Stimulated activated CD4-positive, alpha-beta T cell treated with anti-CD3 and anti-CD28 coated beads, TNF-alpha, amount 100 ng/mL, for 4 hours (primary cell): ENCODE measurements around the gene TRAF3IP3.

Experiments
- DNase-seq, 3 experiments: peaks; one replicate each; pipeline ENCODE4 v3.0.0-alpha.2; 2020; ENCODE audit warnings: low read depth in 3 of 3

The TRAF3IP3 gene

DNA sequence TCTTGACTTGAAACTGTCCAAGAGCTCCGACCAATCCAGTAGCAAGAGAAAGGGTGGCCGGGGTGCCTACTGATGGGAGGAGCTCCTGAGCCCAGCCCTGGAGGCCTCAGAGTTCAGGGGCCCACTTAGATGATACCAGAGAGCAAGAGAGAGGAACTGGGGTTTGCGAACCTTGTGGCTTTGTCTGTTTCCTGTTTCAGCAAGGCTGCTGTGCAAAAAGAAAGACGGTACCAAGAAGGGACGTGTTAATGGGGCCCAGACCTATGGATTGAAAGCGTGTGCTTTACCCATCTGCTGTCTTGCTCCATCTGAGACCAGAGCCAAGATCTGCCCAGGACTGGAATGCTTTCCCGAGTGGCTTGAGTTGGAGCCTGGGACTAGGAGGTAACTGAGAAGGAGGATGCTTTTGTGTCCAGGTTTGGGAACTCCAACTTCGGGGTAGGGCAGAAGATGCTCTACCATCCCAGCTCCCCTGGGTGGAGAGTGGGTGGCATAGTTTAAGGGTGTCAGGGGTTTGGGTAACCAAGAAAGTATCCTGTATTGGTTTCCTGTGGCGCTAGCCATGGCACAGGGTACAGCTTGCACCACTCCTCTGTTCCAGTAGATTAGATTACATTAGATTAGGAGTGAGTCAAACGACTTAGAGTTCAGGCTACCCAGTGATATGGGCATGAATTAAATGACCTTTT, at the start of gene TRAF3IP3:
TRAF3IP3 (plus strand) TSS at position 128 of the 689 bp plus-strand sequence. CDS start 3,987 bp downstream, outside the sequence.
- DNase-seq: peak in 2 of 3 experiments; percentile 41 to 52

- no peak for DNase-seq
Observed at GRCh38 chr1:209706622-209707021, 49.2 kb upstream of the TRAF3IP3 start.

DNA sequence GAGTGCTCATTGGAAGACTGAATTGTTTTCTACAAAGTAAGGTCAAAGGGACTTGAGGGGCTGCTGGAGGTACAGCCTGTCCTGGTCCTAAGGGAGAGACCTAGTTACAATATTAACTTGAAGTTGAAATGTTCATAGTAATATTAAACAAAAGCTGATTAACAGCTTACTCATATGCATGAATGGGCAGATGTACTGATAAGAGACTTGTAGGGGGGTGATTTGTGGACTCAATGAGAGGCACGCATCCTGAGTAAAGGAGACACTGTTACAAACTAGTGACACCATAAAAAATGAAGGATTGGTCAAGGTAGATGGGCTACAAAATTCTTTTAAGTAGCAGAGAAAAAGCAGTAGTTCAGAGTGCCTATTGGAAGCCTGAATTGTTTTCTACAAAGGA, 48.5 kb upstream of the TRAF3IP3 start:
- DNase-seq: no peak

DNA sequence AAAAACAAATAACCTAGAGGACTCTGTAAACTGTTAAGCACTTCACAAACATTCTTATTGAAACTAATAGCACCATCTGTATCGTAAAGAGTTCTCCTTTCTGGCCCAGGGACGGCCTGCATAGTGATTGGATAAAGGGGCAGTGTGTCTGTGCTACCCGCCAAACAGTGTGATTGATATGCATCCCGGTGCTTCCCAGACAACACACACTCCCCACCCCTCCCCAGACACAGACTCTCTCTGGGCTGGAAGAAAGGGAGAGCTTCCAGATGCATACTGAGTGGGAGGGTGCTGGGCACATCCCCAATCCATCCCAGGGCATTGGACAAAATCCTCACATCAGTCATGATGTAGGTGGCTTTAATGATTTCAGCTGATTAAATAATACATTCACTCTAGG, 47.6 kb upstream of the TRAF3IP3 start:
- DNase-seq: no peak

DNA sequence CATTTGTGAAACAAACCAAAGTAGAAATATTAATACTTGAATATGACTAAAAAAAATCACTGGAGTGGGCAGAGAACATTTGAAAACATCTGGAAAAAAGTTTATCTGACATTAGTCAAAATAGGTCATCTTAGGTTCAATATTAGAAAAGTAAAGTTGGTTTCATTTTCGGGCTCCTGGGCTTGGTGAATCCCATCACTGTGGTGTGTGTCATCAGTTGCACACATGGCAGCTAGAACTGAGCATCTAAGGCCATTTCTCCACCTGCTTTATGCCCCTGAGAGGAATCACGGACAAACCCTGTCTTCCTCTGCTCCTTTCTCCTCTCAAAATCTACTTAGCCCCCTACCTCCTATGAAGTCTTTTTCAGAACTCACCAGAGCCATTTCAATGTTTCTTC, 45.8 kb upstream of the TRAF3IP3 start:
- DNase-seq: no peak

DNA sequence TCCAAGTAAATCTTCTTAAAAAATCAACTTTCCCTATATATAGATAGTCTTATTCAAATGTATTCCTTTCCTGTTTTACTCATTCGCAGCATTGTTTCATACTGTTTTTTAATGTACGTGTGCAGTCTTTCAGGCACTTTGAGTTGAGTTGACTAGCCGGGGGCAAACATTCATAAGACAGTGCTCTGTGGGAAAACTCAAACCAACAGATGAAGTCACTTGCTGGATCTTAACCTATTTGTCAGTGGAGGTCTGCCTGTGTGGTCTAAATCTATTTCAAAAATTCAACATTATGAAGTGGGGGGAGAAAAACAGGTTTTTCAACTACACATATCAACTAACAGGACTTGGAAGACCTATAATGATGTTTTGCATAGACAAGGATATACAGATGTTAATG, 45.0 kb upstream of the TRAF3IP3 start:
- no peak for DNase-seq

GRCh38 chr1:209714338-209714737, 41.5 kb upstream of the TRAF3IP3 start:
- DNase-seq: no peak

- DNase-seq: no peak
Observed at GRCh38 chr1:209715314-209715713, 40.5 kb upstream of the TRAF3IP3 start.

DNA sequence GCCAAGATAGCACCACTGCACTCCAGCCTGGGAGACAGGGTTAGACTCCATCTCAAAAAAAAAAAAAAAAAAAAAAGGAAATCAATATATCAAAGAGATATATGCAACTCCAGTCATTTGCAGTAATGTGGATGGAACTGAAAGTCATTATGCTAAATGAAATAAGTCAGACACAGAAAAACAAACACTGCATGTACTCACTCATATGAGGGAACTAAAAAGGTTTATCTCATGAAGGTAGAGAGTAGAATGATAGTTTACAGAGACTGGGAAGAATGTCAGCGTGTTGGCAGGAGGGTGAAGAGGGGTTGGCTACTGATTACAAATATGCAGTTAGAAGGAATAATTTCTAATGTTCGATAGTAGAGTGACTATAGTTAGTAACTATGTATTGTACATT, 38.0 kb upstream of the TRAF3IP3 start:
- no peak for DNase-seq

GRCh38 chr1:209720326-209720725, 35.5 kb upstream of the TRAF3IP3 start:
- DNase-seq: no peak

- no peak for DNase-seq
Observed at GRCh38 chr1:209720826-209721225, 35.0 kb upstream of the TRAF3IP3 start.

DNA sequence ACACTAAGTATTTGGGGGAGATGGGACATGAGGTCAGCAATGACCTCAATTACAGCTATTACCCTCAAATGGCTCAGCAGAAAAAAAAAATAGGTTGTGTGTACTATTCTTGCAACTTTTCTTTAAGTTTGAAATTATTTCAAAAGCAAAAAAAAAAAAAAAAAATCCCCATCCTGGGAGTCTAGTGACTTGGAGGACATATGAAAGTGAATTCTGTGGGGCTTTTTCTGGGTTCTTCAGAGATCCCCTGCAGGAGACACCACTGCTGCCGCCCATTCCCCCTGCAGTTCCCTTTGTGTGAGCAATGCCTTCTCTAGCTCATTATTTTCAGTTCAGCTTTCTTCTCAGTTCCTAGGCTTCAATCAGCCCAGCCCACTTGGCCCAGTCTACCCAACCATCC, 34.5 kb upstream of the TRAF3IP3 start:
- no peak for DNase-seq

DNA sequence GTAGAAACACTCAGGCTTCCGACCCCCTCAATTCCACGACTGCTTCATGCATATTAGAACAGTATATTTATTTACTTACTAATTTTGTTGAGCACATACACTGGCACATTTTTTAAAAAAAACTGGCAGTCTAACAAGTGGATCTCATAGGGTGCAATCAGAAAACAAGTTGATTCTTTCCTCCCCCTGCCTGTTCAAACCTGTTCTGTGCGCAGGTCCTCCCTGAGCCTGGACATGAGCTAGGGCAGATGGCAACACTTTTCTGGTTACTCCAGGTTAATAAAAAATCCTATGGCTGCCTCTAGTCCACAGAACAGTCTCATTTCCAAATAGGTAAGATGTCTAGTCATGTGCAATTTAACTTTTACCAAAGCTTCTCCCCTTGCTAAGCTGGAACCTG, 32.6 kb upstream of the TRAF3IP3 start:
- DNase-seq: no peak

GRCh38 chr1:209723756-209724693, 31.8 kb upstream of the TRAF3IP3 start:
- DNase-seq: peak in 1 of 3 experiments; percentile 16

DNA sequence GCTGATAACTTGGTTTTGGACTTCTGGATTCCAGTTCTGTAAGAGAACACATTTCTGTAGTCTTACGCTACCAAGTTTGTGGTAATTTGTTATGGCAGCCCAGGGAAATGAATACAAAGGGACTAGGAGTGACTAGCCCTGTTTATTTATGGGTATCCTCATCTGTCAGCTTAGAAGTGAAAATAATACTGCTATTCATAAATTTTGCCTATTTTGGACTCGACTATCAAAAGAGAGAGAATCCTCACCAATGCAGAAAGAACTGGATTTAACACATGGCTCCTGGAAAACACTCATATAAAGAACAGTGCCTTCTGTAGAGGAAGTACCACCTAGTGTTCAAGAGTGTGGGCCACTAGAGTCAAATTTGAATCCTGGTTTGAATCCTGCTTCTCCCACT, 28.6 kb upstream of the TRAF3IP3 start:
- no peak for DNase-seq

GRCh38 chr1:209727785-209728184, 28.1 kb upstream of the TRAF3IP3 start:
- DNase-seq: no peak

GRCh38 chr1:209728466-209728865, 27.4 kb upstream of the TRAF3IP3 start:
- DNase-seq: no peak

DNA sequence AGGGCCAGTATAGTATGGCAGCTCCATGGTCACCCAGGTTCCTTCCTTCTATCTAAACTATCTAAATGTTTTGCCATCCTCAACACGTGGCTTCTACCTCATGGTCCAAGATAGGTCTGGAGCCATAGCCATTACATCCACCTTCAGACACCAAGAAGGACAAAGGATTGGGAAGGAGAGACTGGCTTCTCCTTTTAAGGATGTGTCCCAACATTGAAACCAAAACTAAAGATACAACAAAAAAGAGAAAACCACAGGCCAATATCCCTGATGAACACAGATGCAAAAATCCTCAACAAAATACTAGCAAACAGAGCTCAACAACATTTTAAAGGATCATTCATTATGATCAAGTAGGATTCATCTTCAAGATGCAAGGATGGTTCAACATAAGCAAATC, 26.4 kb upstream of the TRAF3IP3 start:
- no peak for DNase-seq

DNA sequence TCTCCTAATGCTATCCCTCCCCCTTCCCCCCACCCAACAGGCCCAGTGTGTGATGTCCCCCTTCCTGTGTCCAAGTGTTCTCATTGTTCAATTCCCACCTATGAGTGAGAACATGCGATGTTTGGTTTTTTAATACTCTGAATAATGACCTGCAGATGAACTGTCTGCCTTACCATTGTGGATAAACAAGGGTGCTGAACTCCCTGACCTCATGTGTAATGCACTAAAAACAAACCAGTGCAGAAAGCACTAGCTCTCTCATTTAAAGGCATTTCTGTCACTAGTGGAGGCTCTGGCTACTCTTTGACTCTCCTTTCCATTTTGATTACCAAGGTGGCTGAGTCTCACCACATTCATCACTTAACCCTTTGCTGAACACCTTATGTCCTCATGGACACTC, 23.1 kb upstream of the TRAF3IP3 start:
- DNase-seq: no peak

- no peak for DNase-seq
Observed at GRCh38 chr1:209733409-209734192, 22.3 kb upstream of the TRAF3IP3 start.

GRCh38 chr1:209736490-209737117, 19.2 kb upstream of the TRAF3IP3 start:
- DNase-seq: no peak

GRCh38 chr1:209737118-209737505, 18.7 kb upstream of the TRAF3IP3 start:
- DNase-seq: no peak
